Panc1 (cell line): ENCODE measurements around the gene PDZD4.

Experiments
- CTCF ChIP-seq: fragments of 450-650 bp; IDR thresholded peaks from 2 replicates; pipeline ENCODE4 v1.5.1; 2017; ENCODE audit warnings: mild to moderate bottlenecking
- POLR2AphosphoS5 ChIP-seq: IDR thresholded peaks from 2 replicates; pipeline ENCODE4 v1.6.1; 2012; ENCODE audit warnings: mild to moderate bottlenecking, low read depth, low read length, moderate library complexity
- SIN3A ChIP-seq: IDR thresholded peaks from 2 replicates; pipeline ENCODE4 v1.6.1; 2012; ENCODE audit warnings: low read depth, mild to moderate bottlenecking, low read length, moderate library complexity, borderline replicate concordance; ENCODE audit not compliant: insufficient read depth

- TF ChIP-seq CTCF = no peak
- no peak for TF ChIP-seq SIN3A
- no peak for TF ChIP-seq POLR2AphosphoS5
Measured at GRCh38 chrX:153812220-153812619, 18.1 kb downstream of the PDZD4 start.
